SK-MEL-5 (cell line): Measurements from ENCODE around the gene FBXO34. TPM values are rescaled to one million over a fixed set of nuclear protein-coding genes. Genes with fewer than 3 reads are reported as not detected.
"Not testable (repeated sequence)": the region's sequence is repeated elsewhere in the genome, so short reads cannot be mapped to it uniquely, and the experiment has no call there.

Source experiments
- DNase-seq: peaks from one replicate; pipeline ENCODE4 v3.0.0-alpha.2; 2016; ENCODE audit warnings: low read depth, low spot score
- in situ Hi-C: cut with HindIII; loops from 2 replicates; pipeline ENCODE4 v1.10.0; 2016; ENCODE audit warnings: low sequenced_read_pairs, high pct_unique_total_duplicates, low pct_unique_long_range_greater_than_20kb
- total RNA-seq: library from RNA; depleted of rRNA; stranded (reverse); fragments of >200 nt; shearing (Covaris generic); gene quantifications from 2 replicates; pipeline ENCODE4 v1.2.3, GENCODE V29; 2014

FBXO34 gene
- total RNA-seq, 1 experiment from 2014 or later, result 15.6 TPM

DNA sequence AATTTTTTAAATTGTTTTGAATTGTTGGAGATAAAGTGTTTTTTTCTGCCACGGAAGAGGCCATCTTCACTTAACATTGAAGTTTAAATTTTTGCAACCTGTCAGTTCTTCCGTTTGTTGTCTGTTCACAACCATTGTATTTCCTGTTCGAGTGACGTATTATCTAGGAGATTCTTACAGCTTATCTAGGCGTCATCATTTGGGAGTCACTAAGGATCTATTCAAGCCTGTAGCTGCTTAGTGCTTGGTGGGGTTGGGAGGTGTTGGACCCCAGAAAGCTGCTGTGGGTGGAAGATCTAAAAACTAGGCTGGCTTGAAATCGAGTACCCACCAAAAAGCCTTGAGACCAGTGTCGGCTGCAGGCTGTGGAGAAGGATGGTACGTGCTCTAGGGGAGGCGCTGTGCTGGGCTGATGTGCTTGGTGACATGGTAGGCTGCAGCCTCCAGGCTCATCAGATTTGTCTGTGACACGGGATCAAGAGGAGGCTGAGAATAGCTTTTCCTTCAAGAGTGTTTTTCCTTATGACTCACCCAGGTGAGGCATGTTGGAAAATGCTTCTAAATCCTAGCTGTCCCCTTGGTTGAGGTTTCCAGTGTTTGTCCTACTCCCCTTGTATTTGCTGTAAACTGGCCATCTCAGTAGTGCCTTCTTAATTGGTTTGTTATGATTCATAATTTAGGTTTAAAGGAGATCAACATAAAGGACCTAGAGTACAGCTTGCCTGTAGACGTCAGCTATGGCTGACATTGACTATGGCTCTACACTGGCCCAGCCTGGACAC lies 82.7 kb downstream of the FBXO34 start:
- in situ Hi-C loops, result no loop called here
- DNase-seq, result no peak

DNA sequence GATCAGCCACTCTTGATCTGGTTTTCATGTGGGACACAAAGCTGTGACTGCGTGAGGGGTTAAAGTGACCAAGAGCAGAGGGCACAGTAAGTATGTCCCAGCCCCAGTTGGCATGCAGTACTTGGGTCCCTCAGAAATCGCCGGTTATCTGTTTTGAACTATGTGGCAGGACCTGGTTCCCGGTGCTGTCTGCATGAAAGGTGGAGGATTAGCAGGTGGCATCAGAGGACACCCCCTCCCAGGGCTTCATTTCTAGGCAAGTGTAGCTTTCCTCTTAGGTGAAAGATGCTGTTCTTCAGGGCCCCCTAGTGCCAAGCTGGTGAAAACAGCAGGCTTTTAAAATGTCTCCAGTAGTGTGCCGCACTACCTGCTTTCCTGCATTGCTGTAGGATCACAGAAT lies 83.3 kb downstream of the FBXO34 start:
- in situ Hi-C loops, result no loop called here
- peak; percentile 73 for DNase-seq

DNA sequence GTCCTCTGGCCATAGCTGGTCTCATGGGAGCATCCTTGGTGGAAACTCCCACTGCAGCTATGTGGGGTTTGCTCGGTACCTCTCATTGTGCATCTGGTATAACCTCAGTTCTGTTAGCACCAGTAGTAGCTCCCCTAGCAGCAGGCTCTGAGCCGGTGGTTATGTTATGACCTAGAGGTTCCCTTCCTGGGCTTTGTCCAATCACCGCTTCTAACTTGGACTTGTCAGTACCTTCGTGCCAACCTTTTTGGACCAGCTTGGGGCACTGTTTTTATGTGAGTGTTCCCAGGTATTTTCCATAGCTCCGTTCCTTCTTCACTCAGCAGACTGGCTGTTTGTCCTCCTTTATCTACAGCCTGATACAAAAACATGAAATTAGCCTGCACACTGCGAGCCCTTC lies 84.7 kb downstream of the FBXO34 start:
- in situ Hi-C loops, result no loop called here
- no peak for DNase-seq

DNA sequence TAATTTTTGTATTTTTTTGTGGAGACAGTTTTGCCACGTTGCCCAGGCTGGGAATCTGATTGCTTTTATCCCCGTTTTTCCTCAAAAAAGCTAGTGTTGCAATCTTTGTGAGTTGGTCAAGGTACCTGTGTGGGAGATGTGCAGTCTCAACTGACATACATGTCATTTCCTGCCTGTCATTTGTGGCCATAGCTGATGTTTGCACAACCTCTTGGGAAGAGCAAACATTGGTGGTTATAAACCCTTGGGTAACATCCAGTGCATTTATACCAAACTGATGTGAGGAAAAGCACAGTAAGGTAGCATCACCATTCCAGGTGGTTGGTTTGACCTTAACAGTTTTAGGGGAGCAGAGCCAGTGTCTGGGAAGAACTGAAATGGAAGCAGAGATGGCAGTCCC lies 85.7 kb downstream of the FBXO34 start:
- DNase-seq, result no peak
- in situ Hi-C loops, result no loop called here

DNA sequence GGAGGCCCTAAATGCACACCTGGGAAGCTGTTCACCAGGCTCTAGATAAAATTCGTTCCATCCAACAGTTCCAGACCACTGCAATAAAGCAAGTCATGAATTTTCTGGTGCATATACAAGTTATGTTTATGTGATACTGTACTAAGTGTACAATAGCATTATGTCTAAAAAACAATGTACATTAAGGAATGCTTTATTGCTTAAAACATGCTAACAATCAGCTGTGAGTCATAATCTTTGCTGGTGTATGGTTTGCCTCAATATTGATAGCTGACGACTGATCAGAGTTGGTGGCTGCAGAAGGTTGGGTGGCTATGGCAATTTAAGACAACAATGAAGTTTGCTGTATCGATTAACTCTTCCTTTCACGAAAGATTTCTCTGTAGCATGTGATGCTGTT lies 88.1 kb downstream of the FBXO34 start:
- DNase-seq, result no peak
- in situ Hi-C loops, result no loop called here

DNA sequence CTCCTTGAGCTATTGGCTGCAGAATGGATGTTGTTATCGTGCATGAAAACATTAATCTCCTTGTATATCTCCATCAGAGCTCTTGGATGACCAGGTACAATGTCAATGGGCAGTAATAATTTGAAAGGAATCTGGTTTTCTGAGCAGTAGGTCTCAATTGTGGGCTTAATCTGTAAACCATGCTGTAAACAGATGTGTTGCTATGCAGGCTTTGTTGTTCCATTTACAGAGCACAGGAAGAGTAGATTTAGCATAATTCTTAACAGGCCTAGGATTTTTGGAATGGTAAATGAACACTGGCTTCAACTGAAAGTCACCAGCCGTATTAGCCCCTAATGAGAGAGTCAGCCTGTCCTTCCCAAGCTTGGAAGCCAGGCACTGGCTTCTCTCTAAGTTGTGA lies 90.0 kb downstream of the FBXO34 start:
- in situ Hi-C loops, result no loop called here
- no peak for DNase-seq

DNA sequence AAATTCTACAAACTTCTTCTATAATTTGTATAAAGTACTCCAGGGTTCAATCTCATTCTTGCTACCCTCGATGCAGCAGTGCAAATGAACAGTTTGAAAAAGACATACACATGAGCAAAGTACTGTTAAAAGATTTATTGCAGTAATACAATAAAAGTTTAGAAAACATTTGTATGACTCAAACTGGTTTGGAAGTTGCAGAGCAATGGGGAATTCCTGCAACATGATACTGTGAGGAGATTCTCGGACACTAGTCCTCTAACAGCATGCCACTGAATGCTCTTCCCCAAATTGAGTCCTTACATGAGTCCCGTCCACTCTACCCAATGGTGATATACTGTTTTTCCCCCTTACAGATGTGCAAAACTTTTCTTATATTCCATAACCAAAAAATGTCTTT lies 95.0 kb downstream of the FBXO34 start:
- DNase-seq, result no peak
- in situ Hi-C loops, result no loop called here

DNA sequence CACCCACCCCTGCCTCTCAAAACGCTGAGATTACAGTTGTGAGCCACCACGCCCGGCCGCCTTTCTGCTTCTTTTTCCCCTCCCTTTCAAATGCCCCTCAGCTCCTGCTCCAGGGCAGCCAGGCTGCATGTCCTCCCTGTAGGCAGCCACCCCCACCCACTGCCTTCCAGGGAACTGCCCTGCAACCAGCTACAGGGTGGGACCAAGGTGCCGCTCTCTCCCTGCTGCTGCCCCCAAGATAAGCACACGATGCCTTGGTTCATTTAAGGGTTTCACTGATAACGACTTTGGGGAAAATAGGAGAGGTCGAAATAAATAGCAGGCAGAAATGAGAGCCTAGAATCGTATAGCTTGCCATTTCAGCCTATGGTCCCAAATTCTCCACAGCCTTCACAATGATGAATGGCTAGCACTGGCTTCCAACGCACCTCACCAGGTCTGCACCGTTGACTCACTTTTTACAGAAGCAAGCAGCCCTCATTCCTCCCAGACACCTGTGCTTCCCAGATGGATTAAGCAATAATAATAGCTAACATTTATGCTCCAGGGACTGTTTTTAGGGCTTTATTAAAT lies 99.7 kb downstream of the FBXO34 start:
- in situ Hi-C loops, result no loop called here
- DNase-seq, result no peak

DNA sequence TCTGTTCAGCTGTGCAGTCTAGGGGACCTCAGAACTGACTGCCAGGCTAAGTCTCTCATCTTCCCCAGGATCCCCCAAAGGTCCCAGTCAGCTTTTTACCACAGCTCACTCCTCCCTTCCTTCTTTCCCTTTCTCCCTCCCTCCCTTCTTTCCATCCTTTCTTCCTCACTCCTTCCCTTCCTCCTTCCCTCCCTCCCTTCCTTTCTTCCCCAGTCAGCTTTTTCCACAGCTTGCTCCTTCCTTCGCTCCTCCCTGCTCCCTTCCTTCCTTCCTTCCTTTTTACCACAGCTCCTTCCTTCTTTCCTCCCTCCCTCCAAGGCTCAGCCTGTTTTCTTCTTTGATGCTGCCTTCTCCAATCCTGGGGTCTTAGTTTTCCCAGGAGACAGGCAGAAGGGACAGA lies 101.2 kb downstream of the FBXO34 start:
- in situ Hi-C loops, result no loop called here
- DNase-seq, result no peak

DNA sequence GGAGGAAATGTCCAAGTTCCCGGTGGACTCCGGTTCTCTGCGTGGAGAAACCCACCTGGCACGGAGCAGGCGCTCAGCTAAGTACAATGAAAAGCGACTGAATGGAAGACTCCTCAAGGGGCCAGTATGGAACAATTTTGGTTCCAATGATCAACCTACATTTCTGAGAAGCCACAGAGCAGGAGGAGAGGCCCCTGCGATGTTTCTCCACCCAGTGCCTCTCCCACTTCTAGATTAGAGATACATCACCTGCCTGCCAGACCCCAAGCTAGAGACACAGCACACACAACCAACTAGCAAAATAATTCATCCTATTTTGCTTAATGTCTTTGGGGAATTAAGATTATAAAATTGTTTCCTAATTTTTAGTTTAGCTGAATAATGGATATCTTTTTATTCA lies 101.6 kb downstream of the FBXO34 start:
- in situ Hi-C loops, result no loop called here
- DNase-seq, result no peak

DNA sequence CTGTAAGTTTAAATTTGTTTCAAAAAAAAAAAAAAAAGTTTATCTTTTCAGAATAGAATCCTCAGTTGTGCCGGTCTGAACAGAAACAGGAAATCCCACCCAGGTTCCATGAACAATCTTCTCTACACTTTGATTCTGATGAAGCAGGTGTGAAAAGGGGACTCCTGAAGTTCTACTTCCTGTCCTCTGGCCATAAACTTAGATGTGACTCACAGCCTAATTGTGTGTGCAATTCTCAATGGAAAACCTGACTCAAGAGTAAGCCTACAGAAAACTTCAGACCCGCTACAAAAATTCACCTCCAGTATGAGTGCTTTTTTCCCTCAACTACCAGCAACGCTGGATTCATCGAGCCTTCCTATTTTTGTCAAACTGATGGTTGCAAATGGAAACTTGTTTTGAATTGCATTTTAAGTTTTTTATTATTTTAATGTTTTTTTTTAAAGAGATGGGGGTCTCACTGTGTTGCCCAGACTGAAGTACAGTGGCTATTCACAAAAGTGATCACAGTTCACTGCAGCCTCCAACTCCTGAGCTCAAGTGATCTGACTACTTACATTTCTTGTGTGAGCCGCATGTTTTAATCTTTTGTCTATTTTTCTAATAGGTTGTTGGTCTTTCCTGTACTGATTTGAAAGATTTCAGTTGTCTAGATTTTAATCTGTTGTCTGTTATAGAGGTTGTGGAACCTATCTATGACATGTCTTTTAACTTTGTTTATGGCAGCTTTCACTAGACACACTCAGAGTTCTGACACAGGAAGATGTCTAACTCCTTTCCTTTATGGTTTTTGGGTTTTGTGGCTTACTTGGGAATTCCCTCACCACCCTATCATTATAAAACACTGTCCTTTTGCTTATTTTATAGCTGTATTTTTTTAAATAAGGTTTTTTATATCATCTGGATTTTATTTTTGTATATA lies 102.8 kb downstream of the FBXO34 start:
- DNase-seq, result no peak
- in situ Hi-C loops, result no loop called here

DNA sequence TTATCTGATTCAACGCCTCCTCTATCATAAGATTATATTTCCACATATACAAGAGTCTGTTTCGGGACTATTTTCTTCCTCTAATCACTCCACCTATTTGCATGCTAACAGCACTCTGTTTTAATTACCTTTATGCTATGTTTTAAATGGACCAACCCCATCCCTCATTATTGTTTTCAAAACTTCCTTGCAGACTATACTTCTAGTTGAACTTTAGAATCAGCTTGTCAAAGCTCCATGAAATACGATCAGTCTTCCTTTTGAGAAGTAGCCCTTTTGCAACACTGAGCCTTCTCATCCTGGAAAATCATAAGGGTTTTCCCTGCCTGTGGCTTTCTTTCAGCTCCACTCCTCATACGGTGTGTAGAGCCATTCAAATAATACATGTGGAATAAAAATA lies 103.5 kb downstream of the FBXO34 start:
- DNase-seq, result no peak
- in situ Hi-C loops, result no loop called here

DNA sequence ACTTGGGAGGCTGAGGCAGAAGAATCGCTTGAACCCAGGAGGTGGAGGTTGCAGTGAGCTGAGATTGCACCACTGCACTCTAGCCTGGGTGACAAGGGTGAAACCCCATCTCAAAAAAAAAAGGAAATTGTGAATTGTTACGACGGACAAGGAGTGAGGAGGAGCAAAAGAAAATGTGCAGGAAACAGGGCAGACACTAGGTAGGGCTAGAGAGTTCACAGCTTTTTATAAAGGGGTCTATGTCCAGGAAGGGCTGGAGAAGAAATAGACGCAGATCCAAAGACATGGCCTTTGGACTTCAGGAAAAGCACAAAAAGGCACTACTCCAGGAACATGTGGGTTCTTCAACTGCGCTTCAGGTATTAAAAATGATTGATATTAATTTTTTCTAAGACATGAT lies 106.0 kb downstream of the FBXO34 start:
- in situ Hi-C loops, result no loop called here
- DNase-seq, result peak; percentile 37

DNA sequence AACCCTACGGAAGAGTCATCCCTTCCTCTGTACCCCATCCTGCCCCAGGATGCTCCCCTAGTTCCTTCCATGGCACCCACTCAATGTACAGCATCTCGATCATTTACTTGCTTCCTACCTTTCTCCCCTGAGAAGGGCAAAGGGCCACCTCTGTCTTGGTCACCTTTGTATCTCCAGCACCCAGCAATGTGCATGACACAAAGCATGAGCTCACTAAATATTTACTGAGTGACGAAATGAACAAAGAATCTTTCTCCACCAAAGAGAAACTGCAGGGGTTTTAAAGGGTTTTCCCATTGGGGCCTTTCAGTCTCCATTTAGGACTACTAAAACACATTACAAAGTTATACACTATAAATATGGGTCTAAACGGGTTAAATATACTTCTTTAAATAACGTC lies 109.8 kb downstream of the FBXO34 start:
- in situ Hi-C loops, result no loop called here
- DNase-seq, result no peak

DNA sequence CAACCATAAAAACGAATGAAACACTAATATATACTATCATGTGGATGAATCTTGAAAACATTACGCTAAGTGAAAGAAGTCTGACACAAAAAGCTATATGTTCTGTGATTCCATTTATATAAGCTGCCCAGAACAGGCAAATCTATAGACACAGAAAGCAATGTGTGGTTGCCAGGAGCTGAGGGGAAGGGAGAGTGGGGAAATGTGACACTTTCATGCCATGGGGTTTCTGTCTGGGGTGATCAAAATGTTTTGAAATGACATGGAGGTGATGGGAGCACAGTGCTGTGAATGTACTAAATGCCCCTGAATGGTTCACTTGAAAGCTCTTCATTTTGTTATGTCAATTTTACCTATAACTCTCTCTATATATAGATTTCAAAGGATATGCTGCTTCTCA lies 110.3 kb downstream of the FBXO34 start:
- no peak for DNase-seq
- in situ Hi-C loops, result no loop called here

DNA sequence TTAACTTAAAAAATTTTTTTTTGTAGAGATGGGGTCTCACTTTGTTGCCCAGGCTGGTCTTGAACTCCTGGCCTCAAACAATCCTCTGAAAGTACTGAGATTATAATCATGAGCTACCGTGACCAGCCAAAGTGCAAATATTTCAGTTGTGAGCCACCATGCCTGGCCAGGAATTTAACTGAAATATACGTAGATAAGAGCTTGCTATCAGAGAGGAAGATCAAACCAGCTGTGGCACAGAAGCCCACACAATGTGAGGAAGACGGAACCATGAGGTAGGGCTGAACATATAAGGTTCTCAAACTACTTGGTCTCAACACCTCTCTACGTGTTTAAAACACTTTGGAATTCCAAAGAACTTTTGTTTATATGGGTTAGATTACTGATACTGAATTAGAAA lies 111.3 kb downstream of the FBXO34 start:
- in situ Hi-C loops, result no loop called here
- no peak for DNase-seq

DNA sequence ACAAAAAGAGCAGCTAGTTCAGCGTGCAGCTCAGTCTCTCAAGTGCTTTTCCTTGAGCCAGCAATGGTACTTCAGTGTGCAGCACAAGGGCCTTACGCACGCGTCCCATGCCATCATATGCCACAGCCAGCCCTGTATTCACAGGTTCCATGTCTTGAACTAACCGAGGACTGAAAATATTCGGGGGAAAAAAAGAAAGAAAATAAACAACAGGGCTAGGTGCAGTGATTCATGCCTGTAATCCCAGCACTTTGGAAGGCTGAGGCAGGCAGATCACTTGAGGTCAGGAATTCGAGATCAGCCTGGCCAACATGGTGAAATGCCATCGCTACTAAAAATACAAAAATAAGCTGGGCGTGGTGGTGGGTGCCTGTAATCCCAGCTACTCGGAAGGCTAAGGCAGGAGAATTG lies 111.8 kb downstream of the FBXO34 start:
- DNase-seq, in situ Hi-C loops: not testable (repeated sequence)

DNA sequence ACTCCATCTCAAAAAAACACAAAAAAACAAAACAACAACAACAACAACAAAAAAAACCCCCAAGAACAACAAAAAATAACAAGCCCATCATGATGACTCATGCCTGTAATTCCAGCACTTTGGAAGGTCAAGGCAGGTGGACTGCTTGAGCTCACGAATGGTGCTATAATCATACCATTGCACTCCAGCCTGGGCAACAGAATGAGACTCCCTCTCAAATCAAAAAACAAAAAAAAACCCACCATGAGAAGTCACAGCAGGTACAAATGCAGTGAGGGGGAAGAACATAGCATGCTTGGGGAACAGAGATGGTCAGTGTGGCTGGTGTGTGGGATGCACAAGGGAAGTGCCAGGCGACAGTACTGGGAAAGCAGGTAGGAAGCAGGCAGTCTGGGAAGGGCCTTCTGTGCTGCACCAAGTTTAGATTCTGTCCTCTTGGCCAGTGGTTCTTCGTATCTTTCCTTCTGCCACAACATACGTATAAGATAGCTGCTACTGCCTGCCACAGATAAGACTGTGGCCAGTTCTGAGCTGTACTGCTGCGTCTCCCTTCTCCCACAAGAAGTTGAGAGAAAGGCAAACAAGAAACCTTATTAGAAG lies 112.4 kb downstream of the FBXO34 start:
- in situ Hi-C loops, result no loop called here

More for the DNA sequence above, 112.4 kb downstream of the FBXO34 start:
- no peak for DNase-seq
